Activated CD4-positive, alpha-beta T cell treated with anti-CD3 and anti-CD28 coated beads for 24 hours (primary cell): ENCODE results near the gene SLC66A2.
"Not testable (repeated sequence)": the region's sequence is repeated elsewhere in the genome, so short reads cannot be mapped to it uniquely, and the experiment has no call there.

Source experiments
- DNase-seq, 2 donors: peaks; one replicate each; pipeline ENCODE4 v3.0.0-alpha.2; 2020; ENCODE audit warnings: low read depth in 2 of 2

The SLC66A2 gene

GRCh38 chr18:79879566-79879965, 71.9 kb downstream of the SLC66A2 start:
- no peak for DNase-seq

GRCh38 chr18:79878741-79879378, 72.6 kb downstream of the SLC66A2 start:
- no peak for DNase-seq

DNA sequence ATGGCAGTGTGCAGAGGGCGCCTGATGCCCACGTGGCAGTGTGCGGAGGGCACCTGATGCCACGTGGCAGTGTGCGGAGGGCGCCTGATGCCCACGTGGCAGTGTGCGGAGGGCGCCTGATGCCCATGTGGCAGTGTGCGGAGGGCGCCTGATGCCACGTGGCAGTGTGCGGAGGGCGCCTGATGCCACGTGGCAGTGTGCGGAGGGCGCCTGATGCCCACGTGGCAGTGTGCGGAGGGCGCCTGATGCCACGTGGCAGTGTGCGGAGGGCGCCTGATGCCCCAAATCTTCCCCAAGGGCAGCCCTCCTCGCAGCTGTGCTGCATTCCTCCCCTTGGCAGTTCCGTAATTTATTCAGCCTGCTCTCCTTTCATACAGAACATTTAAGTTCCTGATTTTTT, 73.2 kb downstream of the SLC66A2 start:
- DNase-seq: not testable (repeated sequence)

- no peak for DNase-seq
These were observed 74.0 kb downstream of the SLC66A2 start for GRCh38 chr18:79877163-79878091.

DNA sequence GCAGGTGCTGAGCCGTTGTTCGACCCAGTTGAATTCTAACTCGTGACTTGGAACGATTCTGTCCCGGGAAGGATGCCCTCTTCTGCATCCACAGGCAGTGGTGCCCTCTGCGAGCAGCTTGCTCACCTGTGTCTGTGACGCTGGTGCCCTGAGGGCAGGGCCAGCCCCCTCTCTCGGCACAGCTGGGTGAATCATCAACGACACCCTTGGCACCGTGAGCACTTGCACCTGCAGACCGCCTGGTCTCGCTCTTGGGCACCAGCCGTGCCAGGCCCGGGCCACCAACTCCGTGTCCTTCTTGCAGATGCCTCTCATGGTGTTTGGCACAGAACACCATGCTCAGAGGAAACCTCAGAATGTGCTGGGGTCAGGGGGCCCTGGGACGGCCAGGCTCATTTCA, 75.0 kb downstream of the SLC66A2 start:
- DNase-seq: no peak

GRCh38 chr18:79875931-79876461, 75.5 kb downstream of the SLC66A2 start:
- no peak for DNase-seq

- DNase-seq: no peak
These were observed 75.9 kb downstream of the SLC66A2 start for GRCh38 chr18:79875531-79875919.

DNA sequence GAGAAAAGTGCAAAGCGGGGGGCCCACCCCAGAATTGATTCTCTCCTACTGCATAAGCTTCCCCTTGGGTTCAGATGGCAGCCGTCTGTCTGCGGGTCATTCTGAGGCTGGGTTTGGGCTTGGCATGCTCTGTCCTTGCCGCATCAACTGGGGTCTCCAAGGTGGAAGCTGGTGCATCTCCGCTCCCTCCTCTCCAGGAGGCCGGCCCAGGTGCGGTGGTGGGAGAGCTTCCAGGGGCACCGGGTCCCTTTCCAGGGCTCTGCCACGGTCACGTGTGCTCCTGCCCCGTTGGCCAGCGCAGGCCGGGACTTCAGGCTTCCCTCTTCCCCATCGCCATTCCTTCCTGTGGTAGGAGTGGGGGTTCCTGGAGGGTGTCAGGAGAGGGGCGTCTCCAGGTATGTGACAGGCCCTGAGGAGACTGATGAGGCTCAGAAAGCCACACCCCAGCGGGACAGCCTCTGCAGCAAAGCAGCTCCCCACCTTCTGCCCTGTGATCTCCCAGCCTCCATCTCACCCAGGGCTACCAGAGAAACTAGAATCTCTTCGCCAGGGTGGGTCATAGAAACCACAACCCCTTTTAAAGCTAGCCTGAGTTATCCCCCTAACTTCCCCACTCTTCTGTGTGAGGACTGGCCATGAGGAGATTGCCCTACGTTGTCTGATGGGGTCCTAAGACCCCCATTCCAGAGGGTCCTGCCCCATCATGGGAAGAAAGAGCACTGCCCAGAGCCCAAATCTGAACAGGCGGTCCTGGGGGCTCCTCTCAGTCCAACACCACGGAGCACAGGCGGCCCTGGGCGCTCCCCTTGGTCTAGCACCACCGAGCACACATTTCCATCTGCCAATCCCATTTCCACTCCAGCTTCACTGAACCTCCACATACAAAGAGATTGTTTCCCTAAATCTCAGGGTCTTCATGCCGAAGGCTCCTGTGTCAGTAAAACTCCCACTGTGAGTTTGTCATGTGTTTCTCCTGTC, 76.6 kb downstream of the SLC66A2 start:
- no peak for DNase-seq

DNA sequence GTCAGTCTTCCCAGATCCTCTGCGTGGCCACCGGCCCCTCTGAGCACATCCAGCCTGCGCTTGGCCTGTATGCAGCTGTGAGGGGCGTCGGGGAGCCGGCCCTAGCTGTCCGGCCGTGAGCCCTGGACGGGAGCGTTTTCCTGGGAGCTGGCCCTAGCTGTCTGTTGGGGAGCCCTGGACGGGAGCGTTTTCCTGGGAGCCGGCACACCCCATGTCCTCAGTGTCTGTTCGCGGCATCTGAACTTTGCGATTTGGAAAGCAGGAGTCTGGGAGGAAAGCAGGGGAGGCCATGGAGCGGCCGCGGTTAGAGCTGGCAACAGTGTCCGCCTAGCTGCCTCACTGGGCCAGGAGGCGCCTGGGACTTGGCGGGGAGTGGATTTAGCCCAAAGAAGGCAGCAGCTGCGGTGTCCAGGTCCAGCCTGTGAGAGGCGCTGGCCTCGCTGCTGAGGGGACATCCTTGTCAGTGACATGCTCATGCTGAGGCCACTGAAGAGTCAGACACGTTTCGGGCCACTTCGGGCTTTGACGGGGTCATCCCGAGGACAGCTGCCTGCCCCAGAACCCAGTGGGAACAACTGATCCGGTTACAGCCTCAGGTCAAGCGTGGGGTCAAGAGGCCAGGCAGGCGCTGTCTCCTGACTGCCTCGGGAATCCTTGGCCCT, 77.9 kb downstream of the SLC66A2 start:
- no peak for DNase-seq

GRCh38 chr18:79872527-79873444, 78.7 kb downstream of the SLC66A2 start:
- no peak for DNase-seq

GRCh38 chr18:79871481-79872091, 79.9 kb downstream of the SLC66A2 start:
- DNase-seq: no peak

DNA sequence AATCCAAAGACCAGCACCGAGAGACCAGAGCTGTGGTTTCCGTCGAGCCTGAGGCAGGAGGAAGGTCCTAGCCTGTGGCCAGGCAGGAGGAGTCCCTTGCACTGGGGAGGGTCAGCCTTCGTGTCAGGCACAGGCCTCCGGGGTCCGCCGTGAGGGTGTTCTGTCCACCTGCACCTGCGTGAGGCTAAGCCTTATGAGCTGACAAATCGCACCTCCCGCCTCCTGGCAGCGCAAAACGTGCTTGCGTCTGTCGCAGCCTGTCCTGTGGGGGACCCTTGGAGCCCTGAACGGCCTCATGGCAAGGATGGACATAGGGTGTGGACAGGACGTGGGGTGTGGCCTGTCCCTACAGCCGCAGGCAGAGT, 80.4 kb downstream of the SLC66A2 start:
- DNase-seq: no peak

GRCh38 chr18:79870301-79871025, 81.0 kb downstream of the SLC66A2 start:
- no peak for DNase-seq

DNA sequence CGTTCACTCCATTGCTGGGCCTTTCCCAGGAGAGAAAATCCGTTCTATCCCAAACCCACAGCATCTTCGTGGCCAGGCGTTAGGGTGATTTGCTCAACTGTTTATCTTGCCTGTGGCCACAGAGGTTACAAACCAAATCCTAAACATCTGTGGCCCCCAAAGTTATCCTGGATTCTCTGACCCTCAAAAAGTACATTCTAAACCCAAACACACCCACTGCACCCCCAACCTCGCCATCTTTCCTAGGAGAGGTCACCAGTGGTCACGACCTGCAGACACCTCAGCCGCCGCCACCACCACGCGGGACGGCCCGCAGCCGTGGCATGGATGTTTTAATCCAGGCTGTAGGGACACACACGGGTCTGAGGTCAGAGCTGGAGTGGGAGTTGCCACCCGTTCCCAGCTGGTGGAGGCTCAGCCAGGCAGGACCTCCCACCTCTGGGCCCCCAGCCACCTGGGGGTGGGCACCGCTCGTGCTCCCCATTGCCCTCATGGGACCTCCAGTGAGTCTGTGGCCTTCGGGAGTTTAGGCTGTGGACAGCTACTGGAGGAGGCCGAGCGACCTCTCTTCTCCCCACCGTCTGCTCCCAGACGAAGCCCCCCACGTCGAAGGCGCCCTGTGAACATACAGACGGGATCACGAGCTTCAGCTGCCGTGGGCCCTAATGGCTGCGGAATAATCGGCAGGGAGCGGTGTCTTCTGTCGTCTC, 81.7 kb downstream of the SLC66A2 start:
- DNase-seq: no peak

- no peak for DNase-seq
These were observed 82.5 kb downstream of the SLC66A2 start for GRCh38 chr18:79868811-79869541.

GRCh38 chr18:79868168-79868784, 83.2 kb downstream of the SLC66A2 start:
- DNase-seq: no peak

DNA sequence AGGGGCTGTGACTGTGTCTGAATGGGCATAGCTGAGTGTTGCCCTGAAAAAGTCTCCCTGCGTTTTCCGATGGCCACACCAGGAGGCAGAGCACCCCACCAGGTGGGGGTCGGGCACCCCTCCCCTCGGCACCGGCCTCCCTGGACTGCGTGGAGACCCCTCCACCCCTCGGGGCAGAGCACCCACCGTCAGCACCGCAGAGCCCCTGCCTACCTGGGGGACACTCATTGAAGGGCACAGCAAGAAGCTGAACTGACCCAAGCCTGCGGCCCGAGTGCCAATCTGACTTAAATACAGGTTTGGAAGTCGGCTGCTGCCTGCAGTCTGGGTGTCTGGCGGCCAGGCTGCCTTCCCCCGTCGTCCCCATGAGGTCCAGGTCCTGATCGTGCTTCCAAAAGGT, 83.8 kb downstream of the SLC66A2 start:
- DNase-seq: no peak
